ENCODE data around the gene C1orf210. TPM values are rescaled to one million over a fixed set of nuclear protein-coding genes. Genes with fewer than 3 reads are reported as not detected.

Gene C1orf210
- total and polyA plus RNA-seq, 12 donors, result not detected

DNA sequence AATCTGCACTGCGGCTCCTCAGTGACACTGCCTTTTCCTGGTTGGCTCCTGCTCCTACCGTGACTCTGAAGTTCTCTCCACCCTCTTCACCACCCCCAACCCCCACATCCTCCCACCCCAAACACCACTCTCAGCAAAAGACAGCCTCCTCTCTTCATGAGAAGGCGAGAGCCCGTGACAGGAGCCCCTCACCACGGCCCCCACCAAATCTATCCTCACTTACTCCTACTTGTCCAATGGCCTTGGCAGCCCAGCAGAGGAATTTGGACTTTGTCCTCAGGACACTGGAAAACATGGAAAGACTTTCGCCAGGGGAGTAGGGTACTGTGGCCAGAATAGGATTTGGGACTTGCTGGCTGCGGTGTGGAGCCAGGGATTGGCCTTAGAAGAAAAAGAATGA is 8.7 kb downstream of the C1orf210 start:
- DNase-seq, result no peak
- Histone ChIP-seq H3K36me3 (no peaks in the 10 kb centered on the region), H3K4me3 (no peak overlapping the region), H3K9me3 (no peaks in the 10 kb centered on the region), H3K27me3 (no peaks in the 10 kb centered on the region), H3K4me1 (peaks cover 0 to 11% (median 7%) of the 10 kb centered on the region in 9 donors), H3K27ac (no peak overlapping the region)
- peak in 1 of 8 donors; percentile 34 for ATAC-seq
- 64 to 70% methylated on average over 7 of the region's 7 CpGs for WGBS, 2 donors
- intact Hi-C loops (cut with DNase I), result no loop called here
- TF ChIP-seq, protein P1, sequence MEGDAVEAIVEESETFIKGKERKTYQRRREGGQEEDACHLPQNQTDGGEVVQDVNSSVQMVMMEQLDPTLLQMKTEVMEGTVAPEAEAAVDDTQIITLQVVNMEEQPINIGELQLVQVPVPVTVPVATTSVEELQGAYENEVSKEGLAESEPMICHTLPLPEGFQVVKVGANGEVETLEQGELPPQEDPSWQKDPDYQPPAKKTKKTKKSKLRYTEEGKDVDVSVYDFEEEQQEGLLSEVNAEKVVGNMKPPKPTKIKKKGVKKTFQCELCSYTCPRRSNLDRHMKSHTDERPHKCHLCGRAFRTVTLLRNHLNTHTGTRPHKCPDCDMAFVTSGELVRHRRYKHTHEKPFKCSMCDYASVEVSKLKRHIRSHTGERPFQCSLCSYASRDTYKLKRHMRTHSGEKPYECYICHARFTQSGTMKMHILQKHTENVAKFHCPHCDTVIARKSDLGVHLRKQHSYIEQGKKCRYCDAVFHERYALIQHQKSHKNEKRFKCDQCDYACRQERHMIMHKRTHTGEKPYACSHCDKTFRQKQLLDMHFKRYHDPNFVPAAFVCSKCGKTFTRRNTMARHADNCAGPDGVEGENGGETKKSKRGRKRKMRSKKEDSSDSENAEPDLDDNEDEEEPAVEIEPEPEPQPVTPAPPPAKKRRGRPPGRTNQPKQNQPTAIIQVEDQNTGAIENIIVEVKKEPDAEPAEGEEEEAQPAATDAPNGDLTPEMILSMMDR (IDR thresholded peaks at IDR 0.05), result no peak

DNA sequence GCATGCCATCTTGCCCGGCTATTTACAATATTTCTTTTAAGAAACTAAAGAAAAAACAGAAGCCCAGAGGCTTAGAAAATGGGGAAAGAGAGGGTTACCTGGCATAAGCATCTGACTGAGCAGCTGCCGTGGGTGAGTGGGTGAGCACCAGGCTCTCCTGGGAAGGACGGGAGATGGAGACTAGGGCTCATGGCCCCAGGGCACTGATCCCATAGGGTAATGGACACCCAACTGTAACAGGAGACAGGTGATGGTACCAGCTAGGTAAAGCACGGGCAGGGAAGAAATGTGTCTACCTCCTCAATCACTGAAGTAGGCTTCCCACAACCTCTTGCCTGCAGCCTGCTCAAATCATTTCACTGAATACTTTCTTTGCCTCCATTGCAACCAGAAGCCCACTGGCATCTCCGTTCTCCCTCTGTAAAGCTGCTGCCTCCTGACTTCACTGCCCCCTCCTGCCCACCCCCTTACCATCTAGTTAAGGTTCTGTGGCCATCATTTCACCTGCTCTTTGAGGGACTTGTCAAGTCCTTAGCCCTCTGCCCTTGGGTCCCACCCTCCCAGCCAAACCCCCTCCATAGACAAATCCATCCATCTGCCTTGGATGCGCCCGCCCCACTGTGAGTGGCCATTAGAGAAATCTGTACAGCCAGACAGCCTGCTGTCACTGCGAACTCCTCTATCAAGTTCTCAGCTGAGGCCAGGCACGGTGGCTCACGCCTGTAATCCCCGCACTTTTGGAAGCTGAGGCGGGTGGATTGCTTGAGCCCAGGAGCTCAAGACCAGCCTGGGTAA is 9.4 kb downstream of the C1orf210 start:
- Histone ChIP-seq H3K9me3 (no peaks in the 10 kb centered on the region), H3K27ac (no peak overlapping the region), H3K4me1 (peaks cover 0 to 11% (median 7%) of the 10 kb centered on the region in 9 donors), H3K4me3 (no peak overlapping the region), H3K36me3 (no peaks in the 10 kb centered on the region), H3K27me3 (peaks cover 0 to 2% (median 0%) of the 10 kb centered on the region in 7 donors)
- intact Hi-C loops (cut with DNase I), result no loop called here
- TF ChIP-seq, protein P1 (IDR thresholded peaks at IDR 0.05), result no peak
- no peak for ATAC-seq
- WGBS, 2 donors, result 82 to 87% methylated on average over 12 of the region's 12 CpGs
- DNase-seq, result no peak

DNA sequence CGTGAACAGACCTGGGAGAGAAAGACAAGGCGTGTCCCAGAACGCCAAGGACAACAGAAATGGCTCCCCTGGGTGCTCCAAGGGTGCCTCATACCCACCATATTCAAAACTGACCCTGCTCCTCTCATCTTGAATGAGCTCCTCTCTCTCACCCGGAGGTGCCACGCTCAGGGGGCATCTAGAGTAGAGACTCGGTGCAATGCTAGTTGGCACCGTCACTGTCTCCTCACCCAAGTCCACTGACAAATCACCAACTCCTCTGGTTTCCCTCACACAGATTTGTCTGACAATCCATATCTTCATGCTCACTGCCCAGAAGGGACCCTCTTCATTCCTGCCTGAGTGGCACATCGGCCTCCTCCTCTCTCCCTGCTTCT is 10.6 kb downstream of the C1orf210 start:
- ATAC-seq, result no peak
- 76 to 87% methylated on average over 8 of the region's 8 CpGs for WGBS, 2 donors

DNA sequence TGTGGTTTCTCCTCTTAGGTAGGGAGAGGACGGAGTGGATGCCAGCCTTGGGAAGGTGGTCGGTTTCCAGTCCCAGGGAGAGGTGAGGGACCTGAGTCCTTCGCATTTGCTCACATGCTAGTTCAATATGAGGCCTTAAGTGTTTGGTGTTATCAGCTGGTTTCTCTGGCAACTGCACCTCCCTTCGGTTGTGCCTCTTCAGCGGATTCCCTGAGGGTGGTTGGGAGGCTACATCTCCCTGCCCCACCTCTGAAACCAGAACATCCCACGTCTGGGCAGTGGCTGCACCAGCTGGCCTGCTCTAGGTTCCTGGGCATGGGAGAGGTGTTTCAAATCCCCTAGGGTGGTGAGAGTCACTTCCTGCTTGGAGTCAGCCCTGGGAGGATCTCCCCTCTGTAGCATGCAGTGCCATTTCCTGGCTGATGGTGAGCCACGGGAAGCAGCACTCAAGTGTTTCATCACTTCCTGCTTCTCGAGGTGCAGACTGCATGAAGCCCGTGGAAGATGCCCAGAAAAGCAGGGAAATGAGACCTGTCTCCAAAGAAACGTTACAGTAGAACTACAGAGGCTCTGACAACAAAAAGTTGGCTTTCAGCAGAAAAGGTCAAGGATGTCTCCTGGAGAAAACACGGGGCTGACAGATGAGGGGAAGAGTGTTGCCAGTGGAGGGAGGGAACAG is 11.1 kb downstream of the C1orf210 start:
- Histone ChIP-seq H3K4me3 (no peak overlapping the region), H3K27ac (peak overlapping the region in 5 of 10 donors; percentile 23 to 58 (median 44)), H3K9me3 (no peaks in the 10 kb centered on the region), H3K36me3 (no peaks in the 10 kb centered on the region), H3K27me3 (peaks cover 0 to 9% (median 7%) of the 10 kb centered on the region in 7 donors), H3K4me1 (peaks cover 0 to 18% (median 12%) of the 10 kb centered on the region in 9 donors)
- DNase-seq (peak in 1 of 2 donors; percentile 29), ATAC-seq (peak in 7 of 8 donors; percentile 26 to 82 (median 59))
- TF ChIP-seq, protein P1 (IDR thresholded peaks at IDR 0.05), result no peak
- intact Hi-C loops (cut with DNase I), result no loop called here
- 47 to 50% methylated on average over 11 of the region's 11 CpGs for WGBS, 2 donors

More for the DNA sequence above, 10.6 kb downstream of the C1orf210 start:
- Histone ChIP-seq H3K36me3 (no peaks in the 10 kb centered on the region), H3K4me1 (peaks cover 0 to 18% (median 12%) of the 10 kb centered on the region in 9 donors), H3K9me3 (no peaks in the 10 kb centered on the region), H3K27ac (peak overlapping the region in 5 of 10 donors; percentile 23 to 58 (median 44)), H3K27me3 (peaks cover 0 to 9% (median 7%) of the 10 kb centered on the region in 7 donors), H3K4me3 (no peak overlapping the region)
- intact Hi-C loops (cut with DNase I), result no loop called here
- no peak for DNase-seq
- TF ChIP-seq, protein P1 (IDR thresholded peaks at IDR 0.05), result no peak
